HG03520 (cell line): ENCODE data around the gene ANKRD33B.
A peak's percentile ranks its signal among the peaks of the same experiment; 100 is the strongest.

Source experiments
- ATAC-seq: cut with Tn5 transposase; IDR thresholded peaks from one replicate; pipeline ENCODE4 v1.9.1; 2021; ENCODE audit warnings: mild to moderate bottlenecking, moderate library complexity; ENCODE audit not compliant: unreplicated experiment

Gene ANKRD33B

GRCh38 chr5:10689391-10690081 lies 125.7 kb downstream of the ANKRD33B start:
- no peak for ATAC-seq

GRCh38 chr5:10690460-10691440 lies 126.9 kb downstream of the ANKRD33B start:
- ATAC-seq = no peak

GRCh38 chr5:10691826-10692785 lies 128.2 kb downstream of the ANKRD33B start:
- no peak for ATAC-seq

- ATAC-seq = peak; percentile 34
Observed at GRCh38 chr5:10695055-10695649, 131.3 kb downstream of the ANKRD33B start.

- no peak for ATAC-seq
Observed at GRCh38 chr5:10695759-10696543, 132.1 kb downstream of the ANKRD33B start.

GRCh38 chr5:10699281-10699874 lies 135.5 kb downstream of the ANKRD33B start:
- ATAC-seq = peak; percentile 51

- peak; percentile 50 for ATAC-seq
Observed at GRCh38 chr5:10699987-10700386, 136.1 kb downstream of the ANKRD33B start.

GRCh38 chr5:10700516-10700915 lies 136.6 kb downstream of the ANKRD33B start:
- ATAC-seq = no peak

GRCh38 chr5:10701567-10702039 lies 137.7 kb downstream of the ANKRD33B start:
- ATAC-seq = no peak

GRCh38 chr5:10702040-10702629 lies 138.3 kb downstream of the ANKRD33B start:
- ATAC-seq = no peak

- no peak for ATAC-seq
Observed at GRCh38 chr5:10702911-10703491, 139.1 kb downstream of the ANKRD33B start.

GRCh38 chr5:10703676-10704075 lies 139.8 kb downstream of the ANKRD33B start:
- ATAC-seq = no peak

GRCh38 chr5:10704949-10705621 lies 141.2 kb downstream of the ANKRD33B start:
- no peak for ATAC-seq

- ATAC-seq = no peak
Observed at GRCh38 chr5:10705747-10706146, 141.9 kb downstream of the ANKRD33B start.

GRCh38 chr5:10706326-10706725 lies 142.5 kb downstream of the ANKRD33B start:
- ATAC-seq = no peak
